ENCODE data around the gene PIP5KL1. TPM values are rescaled to one million over a fixed set of nuclear protein-coding genes. Genes with fewer than 3 reads are reported as not detected.

PIP5KL1 gene
- total and polyA plus RNA-seq, 2 donors (not counting 3 experiments of a cell fraction or from before 2014, with no cell fraction given), result 1.5 to 2.9 TPM

DNA sequence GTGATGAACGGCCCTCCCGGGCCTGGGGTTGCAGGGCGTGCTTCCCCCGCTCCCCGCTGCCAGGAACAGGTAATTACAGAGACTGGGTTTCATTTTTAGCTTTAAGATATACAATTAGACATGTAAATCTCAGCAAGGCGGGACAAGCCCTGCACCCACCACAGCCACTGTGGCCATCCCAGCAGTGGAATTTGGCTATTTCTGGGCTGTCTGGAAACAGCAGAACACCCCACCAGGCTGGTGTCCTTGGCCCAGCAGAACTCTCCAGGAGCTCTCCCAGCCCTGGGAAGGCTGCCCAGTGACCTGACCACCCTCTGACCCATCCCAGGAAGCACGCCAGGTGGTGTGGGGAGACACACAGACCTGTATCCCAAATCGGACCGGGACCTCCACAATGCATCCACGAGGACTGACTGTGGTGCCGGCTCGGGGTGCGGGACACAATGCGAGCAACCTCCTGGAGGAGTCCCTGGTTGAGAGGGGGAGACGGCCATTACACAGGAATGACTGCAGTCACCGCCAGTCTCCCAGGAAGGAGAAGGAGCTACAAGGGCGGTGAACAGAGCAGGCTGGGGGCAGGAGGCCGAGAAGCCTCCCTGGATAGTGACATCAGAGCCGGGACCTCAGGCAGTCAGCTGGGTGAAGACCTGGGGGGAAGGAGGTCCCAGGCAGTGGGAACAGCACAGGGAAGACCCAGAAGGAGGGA, 32.9 kb upstream of the PIP5KL1 start:
- Histone ChIP-seq H3K4me2 (ENCODE audit: insufficient read depth, low read length) (no peak overlapping the region), H4K20me1 (replicated peaks; ENCODE audit: control insufficient read depth, extremely low read depth, insufficient read depth, low read length) (no peaks in the 10 kb centered on the region), H3K27me3 (ENCODE audit: control insufficient read depth in 2 of 2, insufficient read depth in 2 of 2, low read length in 2 of 2) (no peaks in the 10 kb centered on the region), H3K79me2 (ENCODE audit: control insufficient read depth, insufficient read depth, low read length) (peaks cover 4% of the 10 kb centered on the region), H3K9me1 (replicated peaks; ENCODE audit: control insufficient read depth, extremely low read depth, insufficient read depth, low read length) (no peaks in the 10 kb centered on the region), H3K9me3 (replicated peaks; ENCODE audit: control insufficient read depth, insufficient read depth, low read length) (no peaks in the 10 kb centered on the region), H3K36me3 (ENCODE audit: control insufficient read depth in 2 of 2, extremely low read depth in 1 of 2, insufficient read depth in 2 of 2, low read length in 2 of 2) (no peaks in the 10 kb centered on the region), H3K27ac (ENCODE audit: insufficient read depth, low read depth, low read length) (no peak overlapping the region), H2AFZ (ENCODE audit: low read depth, low read length) (no peak overlapping the region), H3K4me1 (ENCODE audit: control insufficient read depth, extremely low read depth, insufficient read depth, low read length) (peaks cover 12% of the 10 kb centered on the region), H3K9ac (replicated peaks; ENCODE audit: extremely low read depth, insufficient read depth, low read length) (no peak overlapping the region), H3K4me3 (replicated peaks in 1 of 3; ENCODE audit: insufficient read depth in 1 of 3, low read depth in 1 of 3, low read length in 3 of 3) (no peak overlapping the region)
- intact Hi-C loops (cut with micrococcal nuclease), result loop anchor here (2.0 kb wide), 1 partner anchor 17 kb away; the partner anchor contains the start of gene EEIG1
- POLR2A ChIA-PET, result no interaction called here
- TF ChIP-seq, protein P1, sequence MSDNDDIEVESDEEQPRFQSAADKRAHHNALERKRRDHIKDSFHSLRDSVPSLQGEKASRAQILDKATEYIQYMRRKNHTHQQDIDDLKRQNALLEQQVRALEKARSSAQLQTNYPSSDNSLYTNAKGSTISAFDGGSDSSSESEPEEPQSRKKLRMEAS (IDR thresholded peaks at IDR 0.05; ENCODE audit: insufficient read depth, insufficient read length), result no peak
- TF ChIP-seq, protein P2, sequence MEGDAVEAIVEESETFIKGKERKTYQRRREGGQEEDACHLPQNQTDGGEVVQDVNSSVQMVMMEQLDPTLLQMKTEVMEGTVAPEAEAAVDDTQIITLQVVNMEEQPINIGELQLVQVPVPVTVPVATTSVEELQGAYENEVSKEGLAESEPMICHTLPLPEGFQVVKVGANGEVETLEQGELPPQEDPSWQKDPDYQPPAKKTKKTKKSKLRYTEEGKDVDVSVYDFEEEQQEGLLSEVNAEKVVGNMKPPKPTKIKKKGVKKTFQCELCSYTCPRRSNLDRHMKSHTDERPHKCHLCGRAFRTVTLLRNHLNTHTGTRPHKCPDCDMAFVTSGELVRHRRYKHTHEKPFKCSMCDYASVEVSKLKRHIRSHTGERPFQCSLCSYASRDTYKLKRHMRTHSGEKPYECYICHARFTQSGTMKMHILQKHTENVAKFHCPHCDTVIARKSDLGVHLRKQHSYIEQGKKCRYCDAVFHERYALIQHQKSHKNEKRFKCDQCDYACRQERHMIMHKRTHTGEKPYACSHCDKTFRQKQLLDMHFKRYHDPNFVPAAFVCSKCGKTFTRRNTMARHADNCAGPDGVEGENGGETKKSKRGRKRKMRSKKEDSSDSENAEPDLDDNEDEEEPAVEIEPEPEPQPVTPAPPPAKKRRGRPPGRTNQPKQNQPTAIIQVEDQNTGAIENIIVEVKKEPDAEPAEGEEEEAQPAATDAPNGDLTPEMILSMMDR (IDR thresholded peaks at IDR 0.05; ENCODE audit: extremely low read depth in 1 of 2, insufficient read depth in 1 of 2, low read depth in 1 of 2, low read length in 2 of 2), result no peak
- TF ChIP-seq EZH2 (IDR thresholded peaks at IDR 0.05; ENCODE audit: borderline replicate concordance, low read depth, low read length, severe bottlenecking), result no peak
- dilution Hi-C loops (cut with MboI; ENCODE audit: extremely low pct_ligation_motif_present, low sequenced_read_pairs), result no loop called here
- BruUV-seq (replicated peaks), result no TSS peak
- CTCF ChIA-PET, result interaction anchor here (1.5 kb wide), 1 partner anchor 21 kb away, joined by 3 read pairs; no protein-coding TSS in a partner anchor
- FAIRE-seq, result no peak
- DNase-seq (ENCODE audit: low read depth, low spot score), result no peak

DNA sequence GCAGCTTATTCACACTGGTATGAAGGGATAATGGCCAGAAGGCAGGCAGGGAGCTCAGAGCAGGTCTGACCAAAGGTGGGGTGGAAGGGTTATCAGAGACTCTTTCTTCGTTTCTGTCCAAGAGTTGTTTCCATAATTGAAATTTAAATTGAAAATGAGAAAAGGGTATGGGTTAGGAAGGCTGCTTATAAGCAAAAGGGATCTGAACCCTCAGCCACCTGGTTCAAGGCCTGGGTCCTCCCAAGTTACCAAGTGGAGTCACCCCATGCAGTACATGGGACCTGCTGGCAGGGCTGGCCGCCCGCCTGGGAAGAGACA, 32.4 kb upstream of the PIP5KL1 start:
- Histone ChIP-seq H3K36me3 (ENCODE audit: control insufficient read depth in 2 of 2, extremely low read depth in 1 of 2, insufficient read depth in 2 of 2, low read length in 2 of 2) (no peaks in the 10 kb centered on the region), H3K4me1 (ENCODE audit: control insufficient read depth, extremely low read depth, insufficient read depth, low read length) (peaks cover 8% of the 10 kb centered on the region), H3K27me3 (ENCODE audit: control insufficient read depth in 2 of 2, insufficient read depth in 2 of 2, low read length in 2 of 2) (no peaks in the 10 kb centered on the region), H3K79me2 (ENCODE audit: control insufficient read depth, insufficient read depth, low read length) (peaks cover 2% of the 10 kb centered on the region), H3K9me1 (replicated peaks; ENCODE audit: control insufficient read depth, extremely low read depth, insufficient read depth, low read length) (no peaks in the 10 kb centered on the region), H4K20me1 (replicated peaks; ENCODE audit: control insufficient read depth, extremely low read depth, insufficient read depth, low read length) (no peaks in the 10 kb centered on the region), H3K4me2 (ENCODE audit: insufficient read depth, low read length) (no peak overlapping the region), H3K9ac (replicated peaks; ENCODE audit: extremely low read depth, insufficient read depth, low read length) (no peak overlapping the region), H3K27ac (ENCODE audit: insufficient read depth, low read depth, low read length) (no peak overlapping the region), H3K4me3 (replicated peaks in 1 of 3; ENCODE audit: insufficient read depth in 1 of 3, low read depth in 1 of 3, low read length in 3 of 3) (no peak overlapping the region), H2AFZ (ENCODE audit: low read depth, low read length) (no peak overlapping the region), H3K9me3 (replicated peaks; ENCODE audit: control insufficient read depth, insufficient read depth, low read length) (no peaks in the 10 kb centered on the region)
- intact Hi-C loops (cut with micrococcal nuclease), result no loop called here
- ChIA-PET CTCF (interaction anchor here (1.5 to 1.8 kb wide), 2 partner anchors 10 to 21 kb away, joined by 3 to 4 read pairs; no protein-coding TSS in a partner anchor), POLR2A (no interaction called here)
- TF ChIP-seq POLR2A (IDR thresholded peaks at IDR 0.05; ENCODE audit: low read depth, low read length) (no peak), GATA2 (IDR thresholded peaks at IDR 0.05; ENCODE audit: insufficient read depth, insufficient read length, low read depth, low read length) (no peak)
- FAIRE-seq (no peak), DNase-seq (ENCODE audit: low read depth, low spot score) (no peak)
- no TSS peak for BruUV-seq (replicated peaks)
- dilution Hi-C loops (cut with MboI; ENCODE audit: extremely low pct_ligation_motif_present, low sequenced_read_pairs), result no loop called here

Data from endothelial cell of umbilical vein (primary cell).